Adrenal gland (tissue), 5 donors: ENCODE measurements around the gene NEU4.

Experiments
- POLR2A ChIP-seq, 2 donors: fragments of 450-650 bp; IDR thresholded peaks; one replicate each; pipeline ENCODE4 v1.6.1; 2017; ENCODE audit warnings: antibody characterized with exemption in 2 of 2, mild to moderate bottlenecking in 2 of 2, moderate library complexity in 1 of 2
- TF ChIP-seq, protein P1 (sequence below), 6 experiments: fragments of 450-650 bp in 4 of 6; fragments of 200-600 bp in 2 of 6; sonication (generic) in 1 of 6; IDR thresholded peaks; 1 replicate in 5 of 6; 2 replicates in 1 of 6; pipeline versions ENCODE4 v1.5.1 to v1.8.0; 2016 to 2021; ENCODE audit warnings: antibody characterized with exemption in 6 of 6, mild to moderate bottlenecking in 2 of 6, moderate library complexity in 1 of 6
- donor health status: DM: no; HTN: no; CAD: no.

DNA sequence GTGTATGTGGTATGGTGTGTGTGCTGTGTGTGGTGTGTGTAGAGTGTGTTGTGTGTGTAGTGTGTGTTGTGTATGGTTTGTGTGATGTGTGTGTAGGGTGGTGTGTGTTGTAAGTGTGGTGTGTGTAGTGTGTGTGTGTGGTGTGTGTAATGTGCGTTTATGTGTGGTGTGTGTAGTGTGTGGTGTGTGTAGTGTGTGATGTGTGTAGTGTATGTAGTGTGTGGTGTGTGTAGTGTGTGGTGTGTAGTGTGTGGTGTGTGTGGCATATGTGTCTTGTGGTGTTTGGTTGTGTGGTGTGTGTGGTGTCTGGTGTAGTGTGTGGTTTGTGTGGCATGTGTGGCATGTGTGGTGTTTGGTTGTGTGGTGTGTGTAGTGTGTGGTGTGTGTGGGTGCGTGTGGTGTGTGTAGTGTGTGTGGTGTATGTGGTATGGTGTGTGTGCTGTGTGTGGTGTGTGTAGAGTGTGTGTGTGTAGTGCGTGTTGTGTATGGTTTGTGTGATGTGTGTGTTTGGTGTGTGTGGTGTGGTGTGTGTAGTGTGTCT, 56.5 kb downstream of the NEU4 start:
- TF ChIP-seq, protein P1, sequence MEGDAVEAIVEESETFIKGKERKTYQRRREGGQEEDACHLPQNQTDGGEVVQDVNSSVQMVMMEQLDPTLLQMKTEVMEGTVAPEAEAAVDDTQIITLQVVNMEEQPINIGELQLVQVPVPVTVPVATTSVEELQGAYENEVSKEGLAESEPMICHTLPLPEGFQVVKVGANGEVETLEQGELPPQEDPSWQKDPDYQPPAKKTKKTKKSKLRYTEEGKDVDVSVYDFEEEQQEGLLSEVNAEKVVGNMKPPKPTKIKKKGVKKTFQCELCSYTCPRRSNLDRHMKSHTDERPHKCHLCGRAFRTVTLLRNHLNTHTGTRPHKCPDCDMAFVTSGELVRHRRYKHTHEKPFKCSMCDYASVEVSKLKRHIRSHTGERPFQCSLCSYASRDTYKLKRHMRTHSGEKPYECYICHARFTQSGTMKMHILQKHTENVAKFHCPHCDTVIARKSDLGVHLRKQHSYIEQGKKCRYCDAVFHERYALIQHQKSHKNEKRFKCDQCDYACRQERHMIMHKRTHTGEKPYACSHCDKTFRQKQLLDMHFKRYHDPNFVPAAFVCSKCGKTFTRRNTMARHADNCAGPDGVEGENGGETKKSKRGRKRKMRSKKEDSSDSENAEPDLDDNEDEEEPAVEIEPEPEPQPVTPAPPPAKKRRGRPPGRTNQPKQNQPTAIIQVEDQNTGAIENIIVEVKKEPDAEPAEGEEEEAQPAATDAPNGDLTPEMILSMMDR (IDR thresholded peaks at IDR 0.05) = no peak
- TF ChIP-seq POLR2A (IDR thresholded peaks at IDR 0.05) = no peak
